ENCODE data around the gene TP53TG3D. TPM values are rescaled to one million over a fixed set of nuclear protein-coding genes. Genes with fewer than 3 reads are reported as not detected.

Gene TP53TG3D
- 0.48 to 1.6 TPM (median 1.2 TPM) in 5 replicates for total RNA-seq (2022; extraction: Qiagen RNA extraction)

DNA sequence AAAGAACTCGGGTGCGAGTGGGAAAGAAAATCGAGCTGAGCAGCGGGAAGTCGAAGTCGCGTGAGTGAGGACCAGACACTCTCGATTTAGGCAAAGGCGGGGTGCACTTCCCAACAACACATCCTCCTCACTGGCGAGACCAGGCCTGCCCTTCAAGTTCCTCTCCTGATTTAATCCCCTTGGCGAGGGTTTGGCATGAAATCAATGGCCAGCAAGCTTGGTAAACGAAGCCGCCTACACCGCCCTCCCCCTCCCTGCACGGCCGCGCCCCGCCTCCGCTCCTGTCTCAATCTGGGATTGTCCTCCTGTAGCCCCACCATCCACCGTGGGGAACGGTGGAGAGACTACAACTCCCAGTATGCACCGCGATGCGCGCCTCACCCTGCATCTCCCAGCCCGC, at the start of gene TP53TG3D:
Gene TP53TG3D, plus strand, starts transcription at position 301 of the 400 bp plus-strand sequence. Its CDS starts 68 bp downstream, at position 369.

Measured in A549 treated with Mapracorat at 1 μM for 4 hours (cell line).